Hematopoietic multipotent progenitor cell treated with erythropoietin and hydrocortisone succinate and interleukin-3 and kit ligand, for 4 days (in vitro differentiated cells): ENCODE data around the gene MAP3K7.
A peak's percentile ranks its signal among the peaks of the same experiment; 100 is the strongest.

Experiments used
- DNase-seq: peaks from one replicate; pipeline ENCODE4 v3.0.0-alpha.2; 2015

The MAP3K7 gene

DNA sequence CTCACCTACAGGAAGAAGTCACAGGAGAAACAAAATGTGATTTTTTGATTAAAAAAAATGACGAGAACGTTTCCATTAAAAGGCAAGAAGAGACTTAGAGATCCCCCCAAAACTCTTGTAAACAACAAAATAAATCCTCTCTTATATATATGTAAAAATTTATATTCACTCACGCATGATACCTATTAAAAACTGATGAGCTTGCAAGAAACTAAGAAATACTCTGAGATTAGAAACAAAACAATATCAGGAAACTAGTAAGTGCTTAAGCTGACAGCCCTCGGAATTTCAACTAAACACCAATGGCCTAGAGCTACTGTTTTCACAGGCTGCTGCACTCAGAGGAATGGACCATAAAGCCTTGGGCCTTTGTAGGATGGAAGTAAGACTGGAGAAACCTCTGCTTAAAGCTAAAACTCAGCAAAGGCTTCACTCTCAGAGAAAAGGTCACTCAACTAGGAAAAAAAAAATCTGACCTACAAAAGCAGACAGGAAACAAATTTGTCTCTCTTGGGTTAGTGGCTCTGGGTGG, 63.0 kb downstream of the MAP3K7 start:
- DNase-seq, result no peak

DNA sequence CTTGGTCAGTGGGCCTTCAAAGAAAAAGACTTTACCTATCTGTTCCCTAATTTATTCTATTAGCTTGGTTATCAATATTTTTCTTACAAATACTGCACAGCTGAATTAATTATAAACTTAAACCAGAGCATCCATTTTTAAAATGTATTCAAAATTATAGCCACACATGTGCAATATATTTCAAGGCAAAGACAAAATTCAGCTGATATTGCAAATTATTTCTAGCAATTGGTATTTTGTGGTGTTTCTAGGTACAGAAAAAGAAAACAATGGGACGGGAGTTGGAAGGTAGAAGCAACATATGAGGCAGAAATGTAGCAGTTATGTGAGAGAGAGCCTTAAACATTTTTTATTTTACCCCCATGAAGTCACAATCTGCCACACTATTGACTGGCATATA, 64.9 kb downstream of the MAP3K7 start:
- no peak for DNase-seq

DNA sequence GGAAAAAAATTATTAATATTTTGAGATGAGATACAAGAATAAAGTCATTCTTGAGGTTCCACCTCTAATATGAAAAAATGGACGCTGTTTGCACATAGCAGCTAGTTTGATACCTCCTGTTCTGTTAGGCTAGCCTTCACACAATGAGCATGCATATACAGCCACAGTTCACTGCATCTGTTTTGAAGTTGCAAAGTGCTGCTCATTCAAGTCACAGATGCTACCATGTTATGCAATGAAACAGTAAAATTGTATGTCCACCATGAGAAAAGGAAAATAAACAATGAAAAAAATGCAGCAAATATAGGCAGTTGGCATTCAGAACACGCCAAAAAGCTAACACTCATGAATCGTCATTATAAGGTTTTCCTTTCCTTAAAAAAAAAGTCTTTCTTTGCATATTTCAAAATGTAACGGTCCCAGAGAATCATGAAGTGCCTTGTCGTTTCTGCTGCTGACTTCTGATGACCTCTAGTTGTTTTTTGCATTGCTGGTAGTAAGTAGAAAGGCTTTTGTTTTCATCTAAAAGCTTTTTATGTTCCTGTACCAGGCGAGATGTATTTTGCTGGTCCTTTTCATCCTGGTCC, 70.7 kb downstream of the MAP3K7 start:
- DNase-seq, result no peak

DNA sequence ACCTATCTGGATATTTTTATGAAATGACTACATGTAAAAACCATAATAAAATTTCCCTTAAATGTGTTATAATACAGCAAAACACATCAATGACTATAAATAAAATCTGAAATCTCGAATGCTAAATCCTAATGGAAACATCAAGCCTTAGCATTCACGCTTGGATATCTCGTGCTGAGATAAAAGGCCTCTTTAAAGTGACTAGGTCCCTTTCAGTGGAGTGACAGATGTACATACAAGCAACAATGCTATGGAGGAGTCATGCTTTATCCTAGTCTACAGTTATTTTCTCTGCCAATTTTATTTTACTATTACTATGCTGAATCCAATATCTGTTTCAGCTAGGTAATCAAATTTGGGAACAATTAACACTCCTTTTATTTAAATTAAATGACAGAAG, 72.4 kb downstream of the MAP3K7 start:
- DNase-seq, result no peak

DNA sequence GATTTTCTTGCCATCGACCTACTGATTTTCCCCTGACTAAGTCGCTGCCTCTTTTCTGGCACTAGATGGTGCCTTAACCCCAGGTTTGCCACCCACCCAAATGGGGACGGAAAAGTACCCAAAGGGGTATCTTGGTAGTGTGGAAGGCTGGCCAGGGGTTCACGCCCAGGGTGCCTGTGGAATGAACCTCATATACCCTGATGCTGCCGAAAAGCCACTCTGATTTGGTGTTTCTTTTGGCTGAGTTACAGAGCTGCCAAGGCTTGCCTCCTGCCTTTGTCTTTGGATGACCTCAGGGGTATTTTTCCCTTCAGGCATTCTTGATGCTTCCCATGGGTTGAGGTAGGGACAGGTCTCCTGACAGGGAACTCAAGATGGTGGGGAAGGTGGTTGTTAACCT, 78.1 kb downstream of the MAP3K7 start:
- peak; percentile 14 for DNase-seq

DNA sequence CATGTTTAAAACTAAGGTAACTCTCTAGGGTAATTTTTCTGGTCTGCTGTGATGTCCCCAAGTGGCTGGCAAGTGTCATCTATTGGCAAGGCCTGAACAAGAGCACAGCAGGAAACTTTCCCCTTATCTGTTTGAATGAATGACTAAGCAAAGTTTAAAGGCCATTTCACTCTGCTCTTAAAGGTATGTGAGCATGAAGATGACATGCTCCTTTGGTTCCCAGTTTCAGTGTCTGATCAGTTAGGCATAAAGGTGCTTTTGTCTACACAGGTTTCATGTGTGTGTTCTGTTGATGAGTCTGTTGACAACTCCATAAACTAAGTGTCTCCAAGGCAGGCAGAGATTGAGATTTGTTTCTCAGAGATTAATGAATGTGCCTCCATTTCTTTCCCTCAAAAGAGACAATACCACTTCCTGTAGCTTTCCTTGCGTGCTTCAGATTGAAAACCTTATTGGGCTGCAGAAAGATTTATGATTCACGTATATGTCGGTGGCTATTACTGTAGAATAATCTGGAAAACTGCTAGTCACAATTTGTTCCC, 83.9 kb downstream of the MAP3K7 start:
- peak; percentile 81 for DNase-seq

DNA sequence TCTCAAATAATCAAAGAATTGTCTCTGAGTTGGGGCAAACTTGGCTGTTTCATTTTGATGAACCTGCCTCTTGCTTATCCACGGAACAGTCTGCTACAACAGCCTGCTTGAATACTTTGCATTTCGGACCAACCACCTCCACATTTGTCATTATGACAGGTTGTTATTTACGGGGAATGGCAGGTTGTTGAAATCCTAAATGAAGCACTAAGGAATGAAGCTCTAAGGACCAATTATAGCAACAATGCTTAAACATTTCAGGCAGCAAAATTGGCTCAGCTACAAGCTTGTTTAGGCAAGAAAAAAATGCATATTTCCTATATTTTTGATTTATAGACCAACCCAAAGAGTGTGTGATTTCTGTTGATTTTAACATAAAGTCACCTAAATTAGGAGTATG, 84.5 kb downstream of the MAP3K7 start:
- DNase-seq, result no peak

DNA sequence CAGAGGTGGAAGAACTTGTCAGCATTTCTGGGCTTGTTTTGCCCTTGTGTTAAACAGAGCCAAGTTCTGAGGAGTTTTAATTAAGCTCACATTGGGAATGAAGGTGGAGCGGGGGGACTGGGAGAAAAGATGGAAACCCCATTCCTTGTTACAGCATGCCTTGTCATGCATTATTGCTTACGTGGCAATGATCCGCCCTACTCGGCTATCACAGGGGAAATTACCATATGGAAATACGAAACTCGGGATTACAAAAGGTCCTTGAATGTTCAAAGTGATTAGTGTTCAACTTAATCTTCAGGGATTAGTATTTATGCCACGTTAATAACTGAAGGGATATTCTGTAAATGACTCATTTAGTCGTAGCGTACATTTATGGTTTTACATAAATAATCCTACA, 86.4 kb downstream of the MAP3K7 start:
- no peak for DNase-seq

DNA sequence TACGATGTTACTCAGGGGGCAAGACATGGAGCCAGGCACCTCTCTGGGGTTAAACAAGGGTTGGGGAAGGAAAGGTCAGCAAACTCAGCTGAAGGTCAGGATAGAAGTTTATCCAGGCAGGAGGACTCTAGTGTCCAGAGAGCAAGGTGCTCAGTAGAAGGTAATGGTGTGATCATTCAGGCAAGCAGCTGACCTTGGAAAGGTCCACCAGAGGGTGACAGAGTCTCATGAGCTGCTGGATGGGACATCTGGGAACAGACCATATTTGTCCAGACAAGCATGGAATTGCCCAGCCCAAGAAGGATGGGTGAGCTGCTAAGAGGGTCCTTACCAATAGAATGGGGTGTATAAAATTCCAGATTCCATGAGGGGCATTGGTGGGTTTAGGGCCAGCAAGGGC, 89.5 kb downstream of the MAP3K7 start:
- no peak for DNase-seq

DNA sequence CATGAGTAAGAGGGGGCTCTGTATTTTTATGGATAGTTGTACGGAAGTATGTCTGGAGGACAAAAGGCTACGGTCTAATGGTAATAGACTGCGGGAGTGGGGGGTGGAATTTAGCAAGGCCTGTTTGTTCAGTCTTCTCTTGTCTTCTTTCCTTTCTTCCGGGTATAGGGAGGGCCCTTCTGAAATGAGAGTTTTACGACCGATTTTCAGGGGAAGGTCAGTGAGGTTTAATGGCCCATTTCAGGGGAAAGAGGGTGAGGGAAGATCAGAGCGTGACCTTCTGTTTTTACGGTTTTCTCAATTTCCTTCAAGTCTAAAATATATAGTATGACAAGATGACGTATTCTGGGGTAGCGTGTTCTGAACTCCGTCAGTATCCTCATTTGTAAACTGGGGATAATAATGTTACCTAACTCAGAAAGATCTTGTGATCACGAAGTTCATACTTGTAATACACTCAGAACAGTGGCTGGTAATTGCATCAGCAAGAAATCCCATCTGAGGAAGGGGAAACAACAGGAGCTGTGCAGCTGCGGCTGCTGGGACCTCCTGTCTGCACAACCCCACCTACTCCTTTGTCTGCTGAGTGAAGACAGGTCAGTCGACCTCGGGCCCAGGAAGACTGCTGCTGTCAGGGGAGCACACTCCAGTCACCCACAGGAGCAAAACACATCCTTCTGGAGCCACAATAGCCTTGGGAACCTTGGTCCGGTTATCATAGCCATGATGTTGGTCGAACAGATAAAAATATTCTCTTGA, 90.4 kb downstream of the MAP3K7 start:
- no peak for DNase-seq

DNA sequence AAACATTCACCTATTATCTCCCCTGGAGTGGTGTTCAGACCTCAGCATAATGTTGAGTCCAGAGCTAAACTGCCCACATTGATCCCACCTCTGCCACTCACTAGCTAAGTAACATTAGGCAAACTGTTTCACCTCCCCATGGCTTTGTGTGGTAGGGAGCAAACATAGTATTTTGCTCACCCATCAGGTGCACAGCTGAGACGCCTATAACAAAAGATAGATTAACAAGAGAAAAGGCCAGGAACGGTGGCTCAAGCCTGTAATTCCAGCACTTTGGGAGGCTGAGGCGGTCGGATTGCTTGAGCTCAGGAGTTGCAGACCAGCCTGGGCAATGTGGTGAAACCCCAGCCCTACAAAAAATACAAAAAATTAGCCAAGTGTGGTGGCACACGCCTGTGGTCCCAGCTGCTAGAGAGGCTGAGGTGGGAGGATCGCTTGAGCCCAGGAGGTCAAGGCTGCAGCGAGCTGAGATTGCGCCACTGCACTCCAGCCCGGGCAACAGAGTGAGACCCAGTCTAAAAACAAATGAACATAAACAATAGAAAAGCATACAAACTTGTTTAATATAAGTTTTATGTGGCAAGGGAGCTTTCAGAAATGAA, 91.6 kb downstream of the MAP3K7 start:
- DNase-seq, result no peak

DNA sequence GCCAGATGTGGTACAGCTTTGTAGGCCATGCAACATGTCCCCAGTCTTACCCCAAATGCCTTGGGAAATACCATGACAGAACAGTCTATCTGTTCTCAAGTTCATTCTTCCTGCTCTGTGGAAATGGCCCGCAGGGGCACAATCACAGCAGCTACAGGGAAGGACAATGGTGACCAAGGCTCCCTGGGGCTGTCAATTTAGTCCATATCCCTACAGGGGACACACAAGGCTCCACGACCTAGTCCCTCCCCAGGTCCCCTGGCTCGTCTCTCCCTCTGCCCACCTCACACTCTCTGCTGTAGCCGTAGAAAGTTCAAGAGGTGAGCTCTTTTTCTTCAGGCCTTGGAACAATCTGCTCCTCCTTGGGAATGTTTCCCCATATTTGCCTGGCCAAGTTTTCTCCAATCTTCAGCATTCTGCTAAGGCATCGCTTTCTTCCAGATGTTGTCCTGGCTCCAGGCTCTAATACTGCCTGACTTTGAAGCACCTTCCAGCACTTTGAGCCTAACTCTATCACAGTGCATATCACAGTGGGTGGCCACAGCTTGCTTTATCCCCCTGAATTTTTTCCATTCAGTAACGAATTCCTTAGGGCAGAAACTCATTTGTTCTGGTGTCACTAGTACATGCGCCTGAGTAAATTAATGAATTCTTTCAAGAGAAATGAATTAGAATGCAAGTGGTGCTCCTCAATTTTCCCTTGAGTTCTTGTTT, 92.6 kb downstream of the MAP3K7 start:
- DNase-seq, result no peak

DNA sequence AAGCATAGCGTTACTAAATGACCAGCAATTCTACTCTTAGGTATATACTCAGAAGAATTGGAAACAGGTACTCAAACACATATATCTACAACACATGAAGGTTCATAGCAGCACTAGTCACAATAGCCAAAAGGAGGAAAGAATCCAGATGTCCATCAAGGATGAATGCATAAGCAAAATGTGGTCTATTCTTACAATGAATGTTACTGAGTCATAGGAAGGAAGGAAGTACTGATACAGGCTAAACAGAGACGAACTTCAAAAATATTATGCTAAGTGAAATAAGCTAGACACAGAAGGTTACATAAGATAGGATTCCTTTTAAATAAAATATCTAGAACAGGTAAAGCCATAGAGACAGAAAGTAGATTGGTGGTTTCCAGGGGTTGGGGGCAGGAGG, 93.5 kb downstream of the MAP3K7 start:
- peak; percentile 63 for DNase-seq

DNA sequence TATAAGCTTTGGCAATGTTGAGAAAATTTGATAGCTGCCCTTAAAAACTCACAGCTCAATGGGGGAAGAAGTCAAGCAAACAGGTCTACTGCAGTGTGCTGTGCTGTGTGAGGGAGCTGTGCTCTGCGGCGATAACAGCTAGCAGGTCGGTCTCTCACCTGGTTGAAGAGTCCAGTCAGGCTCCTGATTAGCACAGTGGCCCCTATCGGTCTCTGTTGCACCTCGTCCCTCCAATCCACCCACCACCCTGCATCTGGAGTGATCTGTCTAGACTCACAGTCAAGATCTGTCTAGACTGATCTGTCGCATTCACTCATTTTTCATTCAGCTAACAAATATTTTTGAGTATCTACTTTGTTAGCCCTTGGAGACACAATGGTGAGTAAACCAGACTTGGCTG, 94.1 kb downstream of the MAP3K7 start:
- no peak for DNase-seq

DNA sequence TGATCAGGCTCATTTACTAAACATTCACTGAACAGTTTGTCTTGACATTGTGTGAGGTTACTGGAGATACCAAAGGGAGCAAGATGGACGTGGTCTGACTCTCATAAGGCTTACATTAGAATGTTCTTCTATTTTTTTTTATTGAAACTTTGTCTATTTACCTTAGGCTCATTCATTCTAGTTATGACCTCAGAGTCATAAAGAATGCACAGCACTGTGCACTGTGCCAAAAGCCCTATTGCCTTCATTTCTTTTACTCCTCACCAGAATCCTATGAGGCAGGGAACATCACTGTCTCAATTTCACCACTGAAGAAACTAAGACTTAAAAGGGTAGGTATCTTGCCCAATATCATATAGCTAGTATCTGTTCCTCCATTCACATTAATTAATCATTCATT, 94.5 kb downstream of the MAP3K7 start:
- DNase-seq, result no peak

DNA sequence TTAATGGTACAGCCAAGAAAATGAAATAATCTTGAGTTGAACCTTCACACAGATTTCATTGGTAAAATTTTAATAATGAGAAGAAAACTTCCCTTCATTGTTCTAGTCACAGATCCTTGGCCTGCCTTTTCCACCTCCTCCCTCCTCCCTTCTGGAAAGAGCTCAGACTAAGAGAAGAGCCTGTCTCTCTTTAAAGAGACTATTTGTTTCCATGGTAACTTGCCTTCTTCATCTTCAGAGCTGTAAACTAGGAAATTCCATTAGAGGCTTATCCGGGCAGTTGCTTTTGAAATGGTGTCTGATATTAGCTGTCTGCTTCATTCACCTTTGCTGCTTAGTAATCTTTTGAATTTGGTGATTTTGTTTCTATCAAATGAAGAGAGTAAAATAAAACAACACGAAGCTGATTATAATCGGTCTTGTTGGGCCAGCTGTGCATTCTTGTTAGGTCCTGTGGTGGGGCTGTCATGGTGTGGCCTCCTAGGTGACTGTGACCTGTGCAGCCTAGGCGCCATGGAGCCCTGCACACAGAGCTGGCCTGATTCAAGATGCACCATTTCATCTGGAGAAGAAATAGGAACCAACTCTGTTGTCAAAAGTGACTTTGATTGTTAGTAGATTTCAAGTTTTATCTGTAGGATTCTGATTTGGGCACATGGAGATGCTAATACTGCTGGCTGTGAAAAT, 96.7 kb downstream of the MAP3K7 start:
- DNase-seq, result no peak

DNA sequence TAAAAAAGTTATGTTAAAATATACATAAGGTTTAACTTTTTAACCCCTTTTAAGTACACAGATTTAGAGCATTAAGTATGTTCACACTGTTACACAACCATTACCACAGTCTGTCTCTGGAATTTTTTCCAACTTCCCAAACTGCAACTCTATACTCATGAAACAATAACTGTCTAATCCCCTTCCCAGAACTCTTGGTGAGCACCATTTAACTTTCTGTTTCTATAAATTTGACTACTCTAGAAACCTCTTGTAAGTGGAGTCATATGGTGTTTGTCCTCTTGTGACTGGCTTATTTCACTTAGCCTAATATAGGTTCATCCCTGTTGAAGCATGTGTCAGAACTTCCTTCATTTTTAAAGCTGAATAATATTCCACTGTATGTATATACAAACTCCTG, 98.1 kb downstream of the MAP3K7 start:
- no peak for DNase-seq

DNA sequence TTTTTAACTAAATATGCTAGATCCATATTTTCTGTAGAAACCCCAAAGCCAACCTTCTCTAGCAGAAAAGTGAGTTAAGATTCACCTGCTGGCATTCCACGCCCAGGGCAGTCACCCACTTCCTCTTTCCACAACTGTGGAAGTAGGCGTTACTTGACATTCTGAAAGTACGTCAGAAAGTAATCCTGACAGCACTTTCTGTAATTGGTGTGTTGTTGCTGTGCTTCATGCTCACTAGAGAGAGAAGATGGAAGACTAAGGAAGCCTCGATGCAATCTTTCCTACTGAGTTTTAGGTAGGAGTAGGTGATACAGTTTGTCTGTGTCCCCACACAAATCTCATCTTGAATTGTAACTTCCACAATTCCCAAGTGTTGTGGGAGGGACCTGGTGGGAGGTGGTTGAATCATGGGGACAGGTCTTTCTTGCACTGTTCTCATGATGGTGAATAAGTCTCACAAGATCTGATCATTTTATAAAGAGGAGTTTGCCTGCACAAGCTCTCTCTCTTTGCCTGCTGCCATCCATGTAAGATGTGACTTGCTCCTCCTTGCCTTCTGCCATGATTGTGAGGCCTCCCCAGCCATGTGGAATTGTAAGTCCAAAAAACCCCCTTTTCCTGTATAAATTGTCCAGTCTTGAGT, 101.1 kb downstream of the MAP3K7 start:
- peak; percentile 22 for DNase-seq

DNA sequence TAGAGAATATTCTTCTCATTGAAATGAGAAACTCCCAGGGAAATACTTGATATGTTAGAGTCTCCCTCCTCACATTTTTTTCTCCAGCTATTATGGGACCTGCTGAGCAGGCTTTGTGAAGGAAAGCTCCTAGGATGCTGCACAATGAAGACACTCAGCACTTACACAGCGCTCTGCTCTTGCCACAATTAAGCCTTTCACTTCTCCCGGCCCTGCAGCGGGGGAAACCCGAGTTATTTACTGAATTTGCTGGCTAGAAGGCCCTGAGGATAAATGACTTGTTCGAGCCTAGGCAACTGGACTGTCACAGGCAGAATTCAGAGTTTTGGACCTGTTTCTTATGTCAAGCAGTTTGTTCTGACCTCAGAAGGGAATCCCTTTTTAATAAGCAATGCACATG, 102.0 kb downstream of the MAP3K7 start:
- no peak for DNase-seq

DNA sequence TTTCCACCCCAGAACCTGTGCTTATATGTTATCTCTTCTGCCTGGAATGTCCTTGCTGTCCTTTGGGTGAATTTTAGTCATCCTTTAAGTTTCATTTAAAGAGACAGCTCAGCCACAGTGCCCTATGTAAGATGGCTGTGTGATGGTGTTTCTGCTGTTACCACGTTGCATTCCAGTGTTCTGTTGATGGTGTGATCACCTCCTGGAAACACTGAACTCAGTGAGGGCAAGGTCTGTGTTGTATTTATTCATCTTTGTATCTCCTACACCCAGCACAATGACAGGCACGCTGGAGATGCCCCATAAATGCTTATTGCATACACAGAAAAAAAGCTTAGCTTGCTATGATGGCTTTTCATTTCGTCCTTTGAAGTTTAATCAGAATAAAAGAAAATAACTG, 102.5 kb downstream of the MAP3K7 start:
- no peak for DNase-seq

DNA sequence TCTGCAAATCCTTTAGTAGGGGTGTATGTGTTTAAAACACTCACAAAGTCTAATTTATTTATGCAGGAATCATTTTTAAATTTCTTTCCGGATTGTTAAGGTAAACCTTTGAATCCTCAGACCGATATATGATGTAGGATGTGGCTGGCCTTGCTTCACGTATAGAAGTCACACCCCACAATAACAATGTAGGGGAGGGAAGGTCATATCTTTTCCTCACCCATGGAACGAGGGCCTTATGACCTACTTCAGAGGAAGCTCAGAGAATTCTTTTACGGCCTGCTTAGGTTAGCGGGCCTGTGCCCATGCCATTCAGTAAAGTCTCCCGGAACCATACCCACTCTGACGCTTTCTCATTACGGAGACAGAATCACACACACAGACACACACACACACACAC, 102.9 kb downstream of the MAP3K7 start:
- DNase-seq, result no peak

DNA sequence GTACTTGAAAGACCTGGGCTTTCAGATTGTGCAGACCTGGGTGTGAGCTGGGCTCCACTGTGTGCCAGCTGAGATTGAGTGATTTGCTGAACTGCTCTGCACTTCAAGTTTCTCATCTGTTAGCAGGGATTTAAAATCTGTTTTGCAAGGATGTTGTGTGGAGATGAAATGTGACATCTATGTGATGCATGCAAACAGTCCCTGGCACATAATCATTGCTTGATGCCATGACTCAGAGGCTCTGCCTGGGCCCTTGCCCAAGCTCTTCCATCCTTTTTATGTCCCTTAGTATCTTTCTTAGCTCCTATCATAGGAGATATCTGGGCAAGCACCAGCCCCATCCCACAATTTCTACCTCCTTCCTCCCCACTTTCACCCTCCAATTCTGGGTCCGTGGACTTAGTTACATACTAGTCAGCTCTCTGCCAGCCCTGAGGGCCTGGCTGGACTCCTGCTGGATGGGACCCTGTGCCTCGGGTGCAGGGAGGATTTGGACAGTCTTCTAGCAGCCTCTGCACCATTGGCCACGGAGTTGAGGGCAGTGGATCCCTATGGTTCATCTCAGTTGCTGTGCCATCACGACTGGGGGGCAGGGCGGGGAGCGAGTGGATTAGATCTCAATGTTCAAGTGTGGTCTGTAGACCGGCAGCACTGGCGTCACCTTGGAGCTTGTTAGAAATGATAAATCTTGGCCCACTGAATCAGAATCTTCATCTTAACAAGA, 103.6 kb downstream of the MAP3K7 start:
- no peak for DNase-seq
